Measurements from ENCODE around the gene RPP38. TPM values are rescaled to one million over a fixed set of nuclear protein-coding genes. Genes with fewer than 3 reads are reported as not detected.

The RPP38 gene
- total RNA-seq, 2 experiments from 2014 or later, result 15.1 to 21.6 TPM

DNA sequence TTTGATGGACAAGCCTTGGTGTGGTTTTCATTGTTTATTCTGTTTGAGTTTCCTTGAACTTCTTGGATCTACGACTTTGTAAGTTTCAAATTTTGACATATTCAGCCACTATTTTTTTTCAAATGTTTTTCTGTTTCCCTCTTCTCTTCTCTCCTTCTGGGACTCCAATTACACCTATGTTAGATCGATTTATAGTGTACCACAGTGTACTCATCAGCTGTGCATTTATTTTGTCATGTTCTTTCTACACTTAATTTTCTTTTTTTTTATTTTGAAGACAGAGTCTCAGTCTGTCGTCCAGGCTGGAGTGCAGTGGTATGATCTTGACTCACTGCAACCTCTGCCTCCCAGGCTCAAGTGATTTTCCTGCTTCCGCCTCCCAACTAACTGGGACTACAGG is 37.2 kb upstream of the RPP38 start:
- Histone ChIP-seq H3K4me3 (ENCODE audit: low read depth, low read length, poor library complexity, severe bottlenecking) (no peak overlapping the region), H3K4me2 (ENCODE audit: low read length) (no peak overlapping the region), H3K4me1 (ENCODE audit: insufficient read depth, low read length, poor library complexity, severe bottlenecking) (no peaks in the 10 kb centered on the region), H2AFZ (ENCODE audit: low read length) (no peak overlapping the region), H3K27ac (ENCODE audit: low read depth, low read length, poor library complexity, severe bottlenecking) (no peak overlapping the region), H4K20me1 (ENCODE audit: insufficient read depth, low read length) (no peaks in the 10 kb centered on the region), H3K36me3 (ENCODE audit: insufficient read depth, low read length) (no peaks in the 10 kb centered on the region), H3K9me2 (ENCODE audit: insufficient read depth, low read length) (no peaks in the 10 kb centered on the region), H3K79me2 (ENCODE audit: insufficient read depth, low read depth, low read length) (no peaks in the 10 kb centered on the region), H3K9me3 (ENCODE audit: low read length) (no peaks in the 10 kb centered on the region)
- no peak for DNase-seq (ENCODE audit: low spot score)
- TF ChIP-seq, protein P1, sequence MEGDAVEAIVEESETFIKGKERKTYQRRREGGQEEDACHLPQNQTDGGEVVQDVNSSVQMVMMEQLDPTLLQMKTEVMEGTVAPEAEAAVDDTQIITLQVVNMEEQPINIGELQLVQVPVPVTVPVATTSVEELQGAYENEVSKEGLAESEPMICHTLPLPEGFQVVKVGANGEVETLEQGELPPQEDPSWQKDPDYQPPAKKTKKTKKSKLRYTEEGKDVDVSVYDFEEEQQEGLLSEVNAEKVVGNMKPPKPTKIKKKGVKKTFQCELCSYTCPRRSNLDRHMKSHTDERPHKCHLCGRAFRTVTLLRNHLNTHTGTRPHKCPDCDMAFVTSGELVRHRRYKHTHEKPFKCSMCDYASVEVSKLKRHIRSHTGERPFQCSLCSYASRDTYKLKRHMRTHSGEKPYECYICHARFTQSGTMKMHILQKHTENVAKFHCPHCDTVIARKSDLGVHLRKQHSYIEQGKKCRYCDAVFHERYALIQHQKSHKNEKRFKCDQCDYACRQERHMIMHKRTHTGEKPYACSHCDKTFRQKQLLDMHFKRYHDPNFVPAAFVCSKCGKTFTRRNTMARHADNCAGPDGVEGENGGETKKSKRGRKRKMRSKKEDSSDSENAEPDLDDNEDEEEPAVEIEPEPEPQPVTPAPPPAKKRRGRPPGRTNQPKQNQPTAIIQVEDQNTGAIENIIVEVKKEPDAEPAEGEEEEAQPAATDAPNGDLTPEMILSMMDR (conservative IDR thresholded peaks at IDR 0.05; ENCODE audit: low read length), result no peak
- no peak for TF ChIP-seq EZH2phosphoT487 (IDR thresholded peaks at IDR 0.05; ENCODE audit: borderline replicate concordance, low read depth, low read length)
- intact Hi-C loops (cut with micrococcal nuclease; ENCODE audit: unreplicated experiment), result no loop called here
- BruUV-seq (replicated peaks), result no TSS peak
- ChIA-PET CTCF (ENCODE audit: unreplicated experiment) (no interaction called here), POLR2A (no interaction called here)

DNA sequence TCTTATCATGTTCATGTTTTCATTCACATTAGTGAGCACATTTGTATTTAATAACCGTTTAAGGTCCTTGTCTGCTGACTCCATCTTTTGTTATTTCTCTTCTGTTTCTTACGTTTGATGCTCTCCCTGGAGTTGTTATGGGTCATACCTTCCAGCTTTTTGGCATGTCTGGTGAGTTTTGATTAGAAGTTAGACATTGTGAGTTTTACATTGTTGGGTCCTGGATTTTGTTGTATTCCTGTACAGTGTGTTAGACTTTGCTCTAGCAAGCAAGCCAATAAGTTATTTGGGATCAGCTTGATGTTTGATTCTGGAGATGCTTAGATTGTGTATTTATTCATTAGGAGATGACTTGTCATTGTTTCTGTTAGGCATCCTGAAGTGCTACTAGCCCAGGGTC is 36.5 kb upstream of the RPP38 start:
- Histone ChIP-seq H2AFZ (ENCODE audit: low read length) (no peak overlapping the region), H3K36me3 (ENCODE audit: insufficient read depth, low read length) (no peaks in the 10 kb centered on the region), H3K4me2 (ENCODE audit: low read length) (no peak overlapping the region), H4K20me1 (ENCODE audit: insufficient read depth, low read length) (no peaks in the 10 kb centered on the region), H3K9me3 (ENCODE audit: low read length) (no peaks in the 10 kb centered on the region), H3K4me3 (ENCODE audit: low read depth, low read length, poor library complexity, severe bottlenecking) (no peak overlapping the region), H3K9me2 (ENCODE audit: insufficient read depth, low read length) (no peaks in the 10 kb centered on the region), H3K27ac (ENCODE audit: low read depth, low read length, poor library complexity, severe bottlenecking) (no peak overlapping the region), H3K79me2 (ENCODE audit: insufficient read depth, low read depth, low read length) (no peaks in the 10 kb centered on the region), H3K4me1 (ENCODE audit: insufficient read depth, low read length, poor library complexity, severe bottlenecking) (no peaks in the 10 kb centered on the region)
- DNase-seq (ENCODE audit: low spot score), result no peak
- CTCF ChIA-PET (ENCODE audit: unreplicated experiment), result no interaction called here
- POLR2A ChIA-PET, result no interaction called here
- no peak for TF ChIP-seq EZH2phosphoT487 (IDR thresholded peaks at IDR 0.05; ENCODE audit: borderline replicate concordance, low read depth, low read length)
- TF ChIP-seq, protein P1 (conservative IDR thresholded peaks at IDR 0.05; ENCODE audit: low read length), result no peak
- intact Hi-C loops (cut with micrococcal nuclease; ENCODE audit: unreplicated experiment), result no loop called here
- BruUV-seq (replicated peaks), result no TSS peak

DNA sequence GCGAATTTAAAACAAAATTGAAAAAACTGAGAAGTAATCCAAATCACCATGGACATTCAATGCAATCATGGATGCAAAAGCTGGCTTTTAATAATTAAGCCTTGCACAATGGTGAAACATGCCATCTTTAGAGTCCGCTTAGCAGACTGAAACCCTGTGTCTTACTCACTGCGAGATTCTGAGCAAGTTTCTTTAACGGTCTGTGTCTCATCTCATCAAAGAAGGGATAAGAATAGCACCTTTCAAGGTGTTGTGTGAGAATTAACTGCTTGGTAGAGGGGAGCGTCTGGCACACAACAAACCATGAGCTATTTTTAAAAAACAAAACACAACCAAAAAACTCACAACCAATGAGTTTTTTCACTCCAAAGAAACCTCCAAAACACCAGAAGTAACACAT is 30.0 kb upstream of the RPP38 start:
- Histone ChIP-seq H4K20me1 (ENCODE audit: insufficient read depth, low read length) (no peaks in the 10 kb centered on the region), H3K27ac (ENCODE audit: low read depth, low read length, poor library complexity, severe bottlenecking) (no peak overlapping the region), H3K4me3 (ENCODE audit: low read depth, low read length, poor library complexity, severe bottlenecking) (no peak overlapping the region), H3K79me2 (ENCODE audit: insufficient read depth, low read depth, low read length) (no peaks in the 10 kb centered on the region), H3K4me1 (ENCODE audit: insufficient read depth, low read length, poor library complexity, severe bottlenecking) (no peaks in the 10 kb centered on the region), H3K9me2 (ENCODE audit: insufficient read depth, low read length) (no peaks in the 10 kb centered on the region), H3K36me3 (ENCODE audit: insufficient read depth, low read length) (no peaks in the 10 kb centered on the region), H3K9me3 (ENCODE audit: low read length) (no peaks in the 10 kb centered on the region), H2AFZ (ENCODE audit: low read length) (no peak overlapping the region), H3K4me2 (ENCODE audit: low read length) (no peak overlapping the region)
- TF ChIP-seq EZH2phosphoT487 (IDR thresholded peaks at IDR 0.05; ENCODE audit: borderline replicate concordance, low read depth, low read length), result no peak
- TF ChIP-seq, protein P1 (conservative IDR thresholded peaks at IDR 0.05; ENCODE audit: low read length), result no peak
- DNase-seq (ENCODE audit: low spot score), result no peak
- no TSS peak for BruUV-seq (replicated peaks)
- intact Hi-C loops (cut with micrococcal nuclease; ENCODE audit: unreplicated experiment), result no loop called here
- CTCF ChIA-PET (ENCODE audit: unreplicated experiment), result no interaction called here
- POLR2A ChIA-PET, result interaction anchor here (0.7 kb wide), 1 partner anchor 319 kb away, joined by 3 read pairs; no protein-coding TSS in a partner anchor

All from OCI-LY7 (cell line).